Psoas muscle (tissue), 8 donors: ENCODE results near the gene CNTNAP2. TPM values are rescaled to one million over a fixed set of nuclear protein-coding genes. Genes with fewer than 3 reads are reported as not detected.
"Not testable (repeated sequence)": the region's sequence is repeated elsewhere in the genome, so short reads cannot be mapped to it uniquely, and the experiment has no call there.

Source experiments
- ATAC-seq, 4 donors: fragments of 200-7000 bp; cut with Tn5 transposase; one replicate each; pipeline ENCODE4 v1.9.1; 2020; ENCODE audit warnings: moderate library complexity in 3 of 4, mild to moderate bottlenecking in 2 of 4
- DNase-seq, 2 donors: peaks; one replicate each; pipeline ENCODE4 v3.0.0-alpha.2; 2020
- H3K27ac ChIP-seq: fragments of 200-600 bp; one replicate; pipeline ENCODE4 v1.8.0; 2022
- H3K27me3 ChIP-seq, 3 donors: fragments of 200-600 bp in 1 of 3; one replicate each; pipeline versions ENCODE4 v1.6.1 to v1.8.0; 2013 to 2022; ENCODE audit warnings: low read length in 2 of 3, mild to moderate bottlenecking in 2 of 3, moderate library complexity in 1 of 3; ENCODE audit not compliant: insufficient read depth in 3 of 3
- H3K36me3 ChIP-seq, 2 donors: fragments of 200-600 bp in 1 of 2; one replicate each; pipeline versions ENCODE4 v1.6.1 to v1.8.0; 2013 to 2022; ENCODE audit warnings: low read depth in 1 of 2, mild to moderate bottlenecking in 1 of 2, moderate library complexity in 1 of 2; ENCODE audit not compliant: insufficient read depth in 1 of 2
- H3K4me1 ChIP-seq: fragments of 200-600 bp; one replicate; pipeline ENCODE4 v1.8.0; 2022
- H3K4me3 ChIP-seq: fragments of 200-600 bp; one replicate; pipeline ENCODE4 v1.8.0; 2022; ENCODE audit warnings: mild to moderate bottlenecking
- H3K9me3 ChIP-seq: fragments of 200-600 bp; one replicate; pipeline ENCODE4 v1.8.0; 2022
- CTCF ChIP-seq: fragments of 200-600 bp; IDR thresholded peaks from one replicate; pipeline ENCODE4 v1.8.0; 2022; ENCODE audit warnings: antibody characterized with exemption
- WGBS, 3 donors: extraction: QIAGEN DNeasy Blood & Tissue Kit; methylation state at CpG; one replicate each; pipeline versions ENCODE4 v1.1.6 to v1.1.7; 2013; 5-methylcytosine and 5-hydroxymethylcytosine counted together
- intact Hi-C, 2 donors: fragments of 100-400 bp; cut with DNase I; formaldehyde crosslinking; loops; one replicate each; pipeline versions ENCODE4 v1.11.0 to v1.14.2; 2022
- polyA plus RNA-seq, 3 donors: library from polyadenylated mRNA; stranded (reverse); fragments of 200-250 nt; gene quantifications; one replicate each; pipeline ENCODE4 v1.2.3, GENCODE V29; 2013
- total RNA-seq, 4 donors: library from RNA; stranded (reverse); fragmentation: NEBNext Ultra II Directional in 2 of 4; extraction: Animal tissue kit (Norgen Biotek cat#: 25700) in 2 of 4; gene quantifications; one replicate each; pipeline versions ENCODE4 v1.2.1 to v1.2.4, GENCODE V29; 2021 to 2023
- donor health status: healthy with polysubstance abuse.
- donor health status: DM: no; HTN: no; CAD: no; lungs with moderate emphysema.
- donor health status: Bipolar disorder and iron deficiency.
- donor health status: healthy.
- donor health status: DM: yes; HTN: yes; CAD: no.
- donor health status: DM: no; HTN: no; CAD: no.
- donor health status: DM: no; HTN: no; CAD: no.
- donor health status: DM: yes; HTN: yes; CAD: no.

CNTNAP2 gene
- total and polyA plus RNA-seq, 7 donors, result 0.01 to 0.13 TPM; not detected in 5

DNA sequence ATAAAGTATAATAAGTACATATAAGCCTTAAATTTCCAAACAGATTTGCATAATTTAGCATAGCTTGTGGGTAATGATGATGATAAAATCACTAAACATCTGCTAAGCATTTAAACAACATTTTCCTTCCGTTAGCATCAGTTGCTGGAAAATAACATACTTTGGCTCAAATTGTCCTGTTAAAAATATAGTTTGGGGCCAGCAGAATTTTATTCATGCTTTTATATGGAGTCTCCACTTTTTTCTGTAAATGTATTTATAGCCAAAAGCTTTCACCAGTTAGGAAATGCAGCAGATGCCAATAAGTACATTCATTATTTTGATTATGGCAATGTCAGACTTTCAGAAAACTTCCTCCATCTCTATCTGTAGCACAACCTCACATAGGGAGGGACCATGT is 107.2 kb downstream of the CNTNAP2 start:
- H3K27ac ChIP-seq, result no peak overlapping the region

DNA sequence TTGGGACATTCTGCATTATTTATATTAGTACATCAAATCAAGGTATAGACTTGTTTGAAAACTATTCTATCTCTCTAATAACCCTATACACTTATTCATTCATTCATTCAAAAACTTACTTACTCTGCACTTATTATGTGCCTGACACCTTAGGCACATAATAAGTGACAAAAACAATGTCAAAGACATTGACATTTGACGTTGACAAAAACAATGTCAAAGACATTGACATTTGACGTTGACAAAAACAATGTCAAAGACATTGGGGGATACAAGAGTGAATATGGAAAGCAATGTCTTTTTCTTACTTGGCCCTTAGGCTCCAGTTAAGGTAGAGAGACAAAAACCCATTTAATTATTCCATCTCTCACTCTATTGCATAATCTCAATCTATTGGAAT is 116.0 kb downstream of the CNTNAP2 start:
- no peak for DNase-seq
- no peak overlapping the region for H3K4me3 ChIP-seq
- WGBS, 3 donors, result 82 to 87% (median 84%) methylated on average over 2 of the region's 2 CpGs
- no peaks in the 10 kb centered on the region for H3K9me3 ChIP-seq
- H3K27ac ChIP-seq, result no peak overlapping the region
- no peak for ATAC-seq
- H3K36me3 ChIP-seq, result no peaks in the 10 kb centered on the region
- H3K27me3 ChIP-seq, result no peaks in the 10 kb centered on the region
- H3K4me1 ChIP-seq, result no peaks in the 10 kb centered on the region
- no peak for TF ChIP-seq CTCF
- intact Hi-C loops, result no loop called here

More for the DNA sequence above, 107.2 kb downstream of the CNTNAP2 start:
- H3K36me3 ChIP-seq, result no peaks in the 10 kb centered on the region
- intact Hi-C loops, result no loop called here
- no peak for TF ChIP-seq CTCF
- DNase-seq, result no peak
- no peak for ATAC-seq
- no peak overlapping the region for H3K4me3 ChIP-seq
- 79 to 86% (median 81%) methylated on average over 1 of the region's 1 CpG for WGBS, 3 donors
- no peaks in the 10 kb centered on the region for H3K9me3 ChIP-seq
- H3K4me1 ChIP-seq, result no peaks in the 10 kb centered on the region
- H3K27me3 ChIP-seq, result no peaks in the 10 kb centered on the region

DNA sequence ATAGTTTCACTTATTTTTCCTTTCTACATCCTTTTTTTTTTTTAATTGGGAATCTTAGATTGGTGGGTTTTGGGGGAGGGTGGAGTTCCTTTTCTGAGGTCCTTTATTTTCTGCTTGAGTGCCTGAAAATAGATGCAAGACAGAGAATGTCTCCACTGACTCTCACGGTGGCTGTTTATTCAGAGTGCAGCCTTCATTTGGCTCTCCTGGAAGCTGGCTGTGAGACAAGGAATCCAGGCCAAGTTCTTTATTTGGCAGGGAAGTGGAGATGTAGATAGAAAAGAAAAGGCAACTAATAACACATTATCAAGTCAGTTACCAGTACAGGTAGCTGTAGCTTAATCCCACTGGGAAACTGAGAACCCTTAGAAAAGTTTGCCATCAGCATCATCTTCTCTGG is 118.6 kb downstream of the CNTNAP2 start:
- no peaks in the 10 kb centered on the region for H3K36me3 ChIP-seq
- H3K4me3 ChIP-seq, result no peak overlapping the region
- intact Hi-C loops, result no loop called here
- H3K27me3 ChIP-seq, result no peaks in the 10 kb centered on the region
- H3K27ac ChIP-seq, result no peak overlapping the region
- no peaks in the 10 kb centered on the region for H3K4me1 ChIP-seq
- no peaks in the 10 kb centered on the region for H3K9me3 ChIP-seq
- no peak for TF ChIP-seq CTCF
- ATAC-seq (no peak), DNase-seq (no peak)
- WGBS, 3 donors, result 35 to 41% (median 41%) methylated on average over 1 of the region's 1 CpG

DNA sequence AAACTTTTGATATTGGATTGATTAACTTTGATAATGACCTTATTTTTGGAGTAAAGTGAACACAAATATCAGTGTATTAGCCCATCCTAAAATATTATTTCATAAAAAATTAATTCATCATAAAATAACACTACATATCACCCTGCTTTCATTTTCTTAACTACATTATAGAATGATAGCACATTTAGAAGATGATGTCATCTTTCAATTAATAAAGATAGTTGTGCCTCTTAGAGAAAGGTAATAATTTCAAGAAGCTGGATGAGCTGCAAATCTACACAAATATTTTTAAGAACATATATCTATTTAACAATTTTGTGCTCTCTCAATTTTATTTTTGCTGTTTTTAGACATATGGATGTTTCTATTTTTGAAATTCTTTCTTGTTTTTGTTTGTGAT is 126.1 kb downstream of the CNTNAP2 start:
- H3K27ac ChIP-seq, result no peak overlapping the region
- H3K4me3 ChIP-seq, result no peak overlapping the region
- intact Hi-C loops, result no loop called here
- TF ChIP-seq CTCF, result no peak
- no peaks in the 10 kb centered on the region for H3K36me3 ChIP-seq
- no peaks in the 10 kb centered on the region for H3K27me3 ChIP-seq
- no peaks in the 10 kb centered on the region for H3K4me1 ChIP-seq
- ATAC-seq (no peak), DNase-seq (no peak)
- H3K9me3 ChIP-seq, result no peaks in the 10 kb centered on the region

DNA sequence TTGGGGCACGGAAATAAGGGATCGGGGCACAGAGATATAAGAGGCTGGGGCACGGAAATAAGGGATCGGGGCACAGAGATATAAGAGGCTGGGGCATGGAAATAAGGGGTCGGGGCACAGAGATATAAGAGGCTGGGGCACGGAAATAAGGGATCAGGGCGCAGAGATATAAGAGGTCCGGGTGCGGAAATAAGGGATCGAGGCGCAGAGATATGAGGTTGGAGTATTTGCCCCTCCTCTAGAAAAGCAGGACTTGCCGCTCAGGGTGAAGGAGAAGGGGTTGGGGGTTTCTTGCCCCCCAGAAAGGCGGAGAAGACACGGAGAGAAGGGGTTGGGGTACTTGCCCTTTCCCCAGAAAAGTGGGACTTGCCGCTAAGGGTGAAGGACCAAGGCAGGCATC is 131.4 kb downstream of the CNTNAP2 start:
- H3K4me1 ChIP-seq, intact Hi-C loops, H3K27ac ChIP-seq, ATAC-seq, H3K27me3 ChIP-seq, H3K36me3 ChIP-seq, H3K4me3 ChIP-seq, H3K9me3 ChIP-seq, DNase-seq: not testable (repeated sequence)
- 28 to 39% (median 33%) methylated on average over 15 of the region's 15 CpGs for WGBS, 3 donors

GRCh38 chr7:146248744-146249143 is 132.1 kb downstream of the CNTNAP2 start:
- H3K9me3 ChIP-seq, intact Hi-C loops, H3K27ac ChIP-seq, H3K4me3 ChIP-seq, DNase-seq, H3K27me3 ChIP-seq, H3K4me1 ChIP-seq, ATAC-seq, H3K36me3 ChIP-seq: not testable (repeated sequence)
- 18 to 33% (median 21%) methylated on average over 7 of the region's 7 CpGs for WGBS, 3 donors
